Kidney (tissue), 22 donors: ENCODE data around the gene ERAL1. TPM values are rescaled to one million over a fixed set of nuclear protein-coding genes. Genes with fewer than 3 reads are reported as not detected.

Experiments
- DNase-seq, 5 donors: peaks; one replicate each; pipeline ENCODE4 v3.0.0-alpha.2; 2013 to 2020
- FAIRE-seq: peaks from 2 replicates; lab custom pipeline; 2012; peaks lifted over from hg19 to GRCh38; lab: Jason Lieb, UNC
- H3K27ac ChIP-seq, 2 donors: one replicate each; pipeline ENCODE4 v1.7.0; 2013; ENCODE audit warnings: low read depth in 2 of 2, low read length in 2 of 2, inconsistent platforms in 1 of 2
- H3K27me3 ChIP-seq: one replicate; pipeline ENCODE4 v1.7.1; 2013; ENCODE audit warnings: low read length, inconsistent platforms; ENCODE audit not compliant: control insufficient read depth, insufficient read depth
- H3K36me3 ChIP-seq, 3 donors: one replicate each; pipeline versions ENCODE4 v1.7.0 to v1.7.1; 2013; ENCODE audit warnings: low read length in 3 of 3, control low read depth in 1 of 3, inconsistent platforms in 1 of 3; ENCODE audit not compliant: insufficient read depth in 3 of 3, control insufficient read depth in 2 of 3
- H3K4me1 ChIP-seq, 3 donors: one replicate each; pipeline versions ENCODE4 v1.7.0 to v1.7.1; 2013; ENCODE audit warnings: low read length in 3 of 3, inconsistent platforms in 1 of 3, low read depth in 1 of 3; ENCODE audit not compliant: control insufficient read depth in 2 of 3, insufficient read depth in 2 of 3
- H3K4me3 ChIP-seq, 3 donors: one replicate each; pipeline versions ENCODE4 v1.7.0 to v1.8.1; 2013; ENCODE audit warnings: low read length in 3 of 3, control low read depth in 1 of 3, inconsistent platforms in 1 of 3
- H3K9ac ChIP-seq, 3 donors: one replicate each; pipeline versions ENCODE4 v1.7.0 to v1.7.1; 2013; ENCODE audit warnings: low read length in 3 of 3, control low read depth in 1 of 3, inconsistent platforms in 1 of 3
- H3K9me3 ChIP-seq, 3 donors: one replicate each; pipeline versions ENCODE4 v1.7.0 to v1.7.1; 2013; ENCODE audit warnings: low read length in 3 of 3, control low read depth in 1 of 3, inconsistent platforms in 1 of 3; ENCODE audit not compliant: control insufficient read depth in 2 of 3, insufficient read depth in 1 of 3
- CTCF ChIP-seq: IDR thresholded peaks from 3 replicates; pipeline ENCODE4 v1.5.1; 2012; ENCODE audit warnings: mild to moderate bottlenecking, moderate library complexity, borderline replicate concordance; ENCODE audit not compliant: insufficient read depth; ENCODE audit errors: extremely low read depth
- intact Hi-C: fragments of 100-400 bp; cut with DNase I; formaldehyde crosslinking; loops from one replicate; pipeline ENCODE4 v1.11.1; 2022
- long read RNA-seq, 10 donors: library from polyadenylated mRNA in 1 of 10; unstranded in 1 of 10; transcript quantifications; one replicate each; pipeline ENCODE4 v2.0.0 and lab custom pipeline, GENCODE V29; 2021 to 2026
- polyA plus RNA-seq: library from polyadenylated mRNA; stranded (reverse); fragments of 350-450 nt; fragmentation: Illumina TruSeq; extraction: RNeasy Lipid Tissue Mini Kit (QIAGEN cat#74804); gene quantifications from one replicate; pipeline ENCODE4 v1.2.3, GENCODE V29; 2014; ENCODE audit warnings: low read depth, low replicate concordance; ENCODE audit not compliant: insufficient read depth
- total RNA-seq: library from RNA; stranded (reverse); fragmentation: NEBNext Ultra II Directional; extraction: Animal tissue kit (Norgen Biotek cat#: 25700); gene quantifications from one replicate; pipeline ENCODE4 v1.2.1, GENCODE V29; 2021
- donor health status: control.
- donor health status: control.
- donor health status: control.
- donor health status: control.
- donor health status: control.
- donor health status: DM: yes; HTN: yes; CAD: no.
- donor health status: Normal renal cell carcinoma (clear cell type).

ERAL1 gene
- total RNA-seq (29.5 TPM), polyA plus RNA-seq (71.6 TPM)
- long read RNA-seq, donor 1, transcript ERAL1-201 (10 exons, 1,925 nt) = major isoform, 14 of 22 reads
- long read RNA-seq, donor 1, partial matches to known transcripts = 7 of 22 reads
- long read RNA-seq, donor 1, other reads (novel, unspliced or antisense) = 0 of 22 reads
- long read RNA-seq, donor 2, transcript ERAL1-201 (10 exons, 1,925 nt) = major isoform, 12 of 16 reads
- long read RNA-seq, donor 2, partial matches to known transcripts = 0 of 16 reads
- long read RNA-seq, donor 2, other reads (novel, unspliced or antisense) = 0 of 16 reads
- long read RNA-seq, donor 3, transcript ERAL1-201 (10 exons, 1,925 nt) = major isoform, 18 of 29 reads
- long read RNA-seq, donor 3, partial matches to known transcripts = 11 of 29 reads
- long read RNA-seq, donor 3, other reads (novel, unspliced or antisense) = 0 of 29 reads
- long read RNA-seq, donor 4, transcript ERAL1-201 (10 exons, 1,925 nt) = major isoform, 17 of 17 reads
- long read RNA-seq, donor 4, partial matches to known transcripts = 0 of 17 reads
- long read RNA-seq, donor 4, other reads (novel, unspliced or antisense) = 0 of 17 reads
- long read RNA-seq, donor 5, partial matches to known transcripts = 0 of 2 reads
- long read RNA-seq, donor 5, other reads (novel, unspliced or antisense) = 0 of 2 reads
- long read RNA-seq, donor 6, partial matches to known transcripts = 0 of 2 reads
- long read RNA-seq, donor 6, other reads (novel, unspliced or antisense) = 0 of 2 reads
- long read RNA-seq, donor 7, transcript ERAL1-201 (10 exons, 1,925 nt) = major isoform, 31 of 36 reads
- long read RNA-seq, donor 7, partial matches to known transcripts = 1 of 36 reads
- long read RNA-seq, donor 7, other reads (novel, unspliced or antisense) = 4 of 36 reads
- long read RNA-seq, donor 8, partial matches to known transcripts = 10 of 13 reads
- long read RNA-seq, donor 8, other reads (novel, unspliced or antisense) = 0 of 13 reads
- long read RNA-seq, donor 9, transcript ERAL1-201 (10 exons, 1,925 nt) = major isoform, 6 of 6 reads
- long read RNA-seq, donor 9, partial matches to known transcripts = 0 of 6 reads
- long read RNA-seq, donor 9, other reads (novel, unspliced or antisense) = 0 of 6 reads
- long read RNA-seq, donor 10, transcript ERAL1-201 (10 exons, 1,925 nt) = major isoform, 9 of 15 reads
- long read RNA-seq, donor 10, partial matches to known transcripts = 5 of 15 reads
- long read RNA-seq, donor 10, other reads (novel, unspliced or antisense) = 0 of 15 reads

- intact Hi-C loops = no loop called here
- no peaks in the 10 kb centered on the region for H3K27me3 ChIP-seq
- peaks cover 0 to 9% (median 5%) of the 10 kb centered on the region in 3 donors for H3K4me1 ChIP-seq
- peak; percentile 86 to 96 (median 94) for DNase-seq
- H3K9me3 ChIP-seq = no peaks in the 10 kb centered on the region
- H3K27ac ChIP-seq = peak within 1 kb of the TSS in 1 of 2 donors; percentile 79
- no peak for FAIRE-seq
- peak within 1 kb of the TSS; percentile 93 to 97 (median 94) for H3K4me3 ChIP-seq
- TF ChIP-seq CTCF = peak; percentile 13
- H3K36me3 ChIP-seq = peaks cover 7 to 18% (median 11%) of the 10 kb centered on the region in 3 donors
- peak within 1 kb of the TSS; percentile 93 to 96 (median 96) for H3K9ac ChIP-seq
Observed at GRCh38 chr17:28854457-28855335, at the start of gene ERAL1. TSS of gene ERAL1 (plus strand) at chr17:28855016. CDS start at chr17:28855035, 19 bp downstream.

GRCh38 chr17:28807925-28808634, 46.7 kb upstream of the ERAL1 start:
- DNase-seq = peak in 1 of 5 donors; percentile 31
- peak overlapping the region in 1 of 3 donors; percentile 9 for H3K9ac ChIP-seq
- peaks cover 0 to 15% (median 6%) of the 10 kb centered on the region in 3 donors for H3K4me1 ChIP-seq
- H3K27me3 ChIP-seq = no peaks in the 10 kb centered on the region
- no peak overlapping the region for H3K4me3 ChIP-seq
- H3K27ac ChIP-seq = peak overlapping the region in 1 of 2 donors; percentile 19
- no peak for FAIRE-seq
- intact Hi-C loops = no loop called here
- H3K36me3 ChIP-seq = peaks cover 0 to 2% (median 0%) of the 10 kb centered on the region in 3 donors
- no peak for TF ChIP-seq CTCF
- H3K9me3 ChIP-seq = no peaks in the 10 kb centered on the region
